Endodermal cell (in vitro differentiated cells): ENCODE measurements around the gene EFNB3. TPM values are rescaled to one million over a fixed set of nuclear protein-coding genes. Genes with fewer than 3 reads are reported as not detected.
A peak's percentile ranks its signal among the peaks of the same experiment; 100 is the strongest.

Experiments
- DNase-seq: peaks from one replicate; pipeline ENCODE4 v3.0.0-alpha.2; 2017
- H3K27ac ChIP-seq: 2 replicates; pipeline ENCODE4 v1.5.1; 2013; ENCODE audit warnings: mild to moderate bottlenecking, low read depth, low read length, moderate library complexity
- H3K27me3 ChIP-seq: 2 replicates; pipeline ENCODE4 v1.6.1; 2013; ENCODE audit warnings: mild to moderate bottlenecking, low read length, moderate library complexity; ENCODE audit not compliant: insufficient read depth, control insufficient read depth, poor library complexity, severe bottlenecking
- H3K36me3 ChIP-seq: 2 replicates; pipeline ENCODE4 v1.7.0; 2013; ENCODE audit warnings: mild to moderate bottlenecking, low read length, moderate library complexity; ENCODE audit not compliant: control insufficient read depth, insufficient read depth
- H3K4me1 ChIP-seq: one replicate; pipeline ENCODE4 v1.7.0; 2013; ENCODE audit warnings: low read length; ENCODE audit not compliant: control insufficient read depth, insufficient read depth
- H3K4me3 ChIP-seq: 2 replicates; pipeline ENCODE4 v1.5.1; 2013; ENCODE audit warnings: mild to moderate bottlenecking, low read length, moderate library complexity
- H3K9ac ChIP-seq: 2 replicates; pipeline ENCODE4 v1.6.1; 2013; ENCODE audit warnings: mild to moderate bottlenecking, low read length, moderate library complexity; ENCODE audit not compliant: poor library complexity, severe bottlenecking; ENCODE audit errors: extremely low read depth
- H3K9me3 ChIP-seq: 2 replicates; pipeline ENCODE4 v1.6.1; 2013; ENCODE audit warnings: mild to moderate bottlenecking, low read length, moderate library complexity; ENCODE audit not compliant: control insufficient read depth
- H3K27ac Mint-ChIP-seq: 2 replicates; pipeline ENCODE4 v1.8.0; 2020; ENCODE audit warnings: mixed read lengths
- H3K27me3 Mint-ChIP-seq: 2 replicates; pipeline ENCODE4 v1.8.0; 2021; ENCODE audit warnings: mild to moderate bottlenecking, mixed read lengths; ENCODE audit not compliant: insufficient read depth
- H3K36me3 Mint-ChIP-seq: 2 replicates; pipeline ENCODE4 v1.8.0; 2020; ENCODE audit warnings: low read depth, mixed read lengths
- H3K4me1 Mint-ChIP-seq: 2 replicates; pipeline ENCODE4 v1.8.0; 2020; ENCODE audit warnings: mixed read lengths
- H3K4me3 Mint-ChIP-seq: 2 replicates; pipeline ENCODE4 v1.8.0; 2020; ENCODE audit warnings: mild to moderate bottlenecking, moderate library complexity, mixed read lengths
- H3K9me3 Mint-ChIP-seq: 2 replicates; pipeline ENCODE4 v1.8.0; 2020; ENCODE audit warnings: mild to moderate bottlenecking, mixed read lengths
- WGBS, 2 experiments: methylation state at CpG; one replicate each; pipeline versions ENCODE4 v1.1.5 to v1.1.7; 2013; ENCODE audit warnings: missing lambda C conversion rate in 2 of 2, mixed read lengths in 1 of 2; ENCODE audit not compliant: insufficient coverage in 1 of 2, insufficient read length in 1 of 2; 5-methylcytosine and 5-hydroxymethylcytosine counted together
- total RNA-seq, 2 donors: library from RNA; stranded (reverse); fragmentation: NEBNext Ultra II Directional in 1 of 2; extraction: Animal tissue kit (Norgen Biotek cat#: 25700) in 1 of 2; gene quantifications; 2 replicates in 1 of 2; 3 replicates in 1 of 2; pipeline ENCODE4 v1.2.1, GENCODE V29; 2021
- TF ChIP-seq, protein P1 (sequence below): fragments of 200-600 bp; sonication (generic); conservative IDR thresholded peaks from 2 replicates; pipeline ENCODE4 v1.5.0; 2021; ENCODE audit warnings: antibody characterized with exemption, mild to moderate bottlenecking

The EFNB3 gene
- total RNA-seq, 2 donors from 2014 or later: 12.8 to 15.0 TPM

DNA sequence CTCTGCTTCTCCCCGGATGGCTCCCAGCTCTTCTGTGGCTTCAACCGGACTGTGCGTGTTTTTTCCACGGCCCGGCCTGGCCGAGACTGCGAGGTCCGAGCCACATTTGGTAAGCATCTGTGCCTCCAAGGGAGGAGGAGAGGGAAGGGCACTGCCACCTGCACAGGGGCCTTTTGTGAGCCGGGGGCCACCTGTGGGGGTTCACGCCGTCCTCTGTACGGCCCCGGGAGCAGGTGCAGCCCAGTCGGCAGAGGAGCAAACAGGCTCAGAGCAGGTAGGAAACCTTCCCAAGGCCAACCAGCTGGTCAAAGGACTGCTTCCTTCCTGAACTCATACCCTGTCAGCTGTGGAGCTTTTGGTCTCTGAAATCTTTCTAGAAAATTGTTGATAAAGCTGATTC is 3.3 kb upstream of the EFNB3 start:
- Mint-ChIP-seq H3K9me3 (no peaks in the 10 kb centered on the region), H3K27ac (no peak overlapping the region), H3K27me3 (peaks cover 21% of the 10 kb centered on the region), H3K4me1 (peaks cover 22% of the 10 kb centered on the region), H3K36me3 (peaks cover 19% of the 10 kb centered on the region), H3K4me3 (no peak overlapping the region)
- H3K36me3 ChIP-seq: peaks cover 11% of the 10 kb centered on the region
- peaks cover 10% of the 10 kb centered on the region for H3K27me3 ChIP-seq
- H3K4me3 ChIP-seq: no peak overlapping the region
- no peak overlapping the region for H3K9ac ChIP-seq
- 96 to 100% methylated on average over 5 to 14 of the region's 14 CpGs for WGBS, 2 experiments
- H3K4me1 ChIP-seq: peaks cover 6% of the 10 kb centered on the region
- no peak for DNase-seq
- TF ChIP-seq, protein P1, sequence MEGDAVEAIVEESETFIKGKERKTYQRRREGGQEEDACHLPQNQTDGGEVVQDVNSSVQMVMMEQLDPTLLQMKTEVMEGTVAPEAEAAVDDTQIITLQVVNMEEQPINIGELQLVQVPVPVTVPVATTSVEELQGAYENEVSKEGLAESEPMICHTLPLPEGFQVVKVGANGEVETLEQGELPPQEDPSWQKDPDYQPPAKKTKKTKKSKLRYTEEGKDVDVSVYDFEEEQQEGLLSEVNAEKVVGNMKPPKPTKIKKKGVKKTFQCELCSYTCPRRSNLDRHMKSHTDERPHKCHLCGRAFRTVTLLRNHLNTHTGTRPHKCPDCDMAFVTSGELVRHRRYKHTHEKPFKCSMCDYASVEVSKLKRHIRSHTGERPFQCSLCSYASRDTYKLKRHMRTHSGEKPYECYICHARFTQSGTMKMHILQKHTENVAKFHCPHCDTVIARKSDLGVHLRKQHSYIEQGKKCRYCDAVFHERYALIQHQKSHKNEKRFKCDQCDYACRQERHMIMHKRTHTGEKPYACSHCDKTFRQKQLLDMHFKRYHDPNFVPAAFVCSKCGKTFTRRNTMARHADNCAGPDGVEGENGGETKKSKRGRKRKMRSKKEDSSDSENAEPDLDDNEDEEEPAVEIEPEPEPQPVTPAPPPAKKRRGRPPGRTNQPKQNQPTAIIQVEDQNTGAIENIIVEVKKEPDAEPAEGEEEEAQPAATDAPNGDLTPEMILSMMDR: no peak
- no peak overlapping the region for H3K27ac ChIP-seq
- H3K9me3 ChIP-seq: no peaks in the 10 kb centered on the region

DNA sequence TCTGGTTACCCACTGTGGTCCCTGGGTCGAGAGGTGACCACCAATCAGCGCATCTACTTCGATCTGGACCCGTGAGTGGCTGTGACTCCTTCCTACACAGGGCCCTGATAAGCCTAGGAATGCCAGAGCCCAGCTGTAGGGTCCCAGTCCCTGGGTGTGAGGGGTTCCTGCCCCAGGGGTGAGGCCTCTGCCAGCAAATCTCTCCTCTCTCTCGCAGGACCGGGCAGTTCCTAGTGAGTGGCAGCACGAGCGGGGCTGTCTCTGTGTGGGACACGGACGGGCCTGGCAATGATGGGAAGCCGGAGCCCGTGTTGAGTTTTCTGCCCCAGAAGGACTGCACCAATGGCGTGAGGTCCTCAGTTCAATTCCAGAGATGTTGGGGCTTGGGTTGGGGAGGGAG is 2.2 kb upstream of the EFNB3 start:
- H3K4me3 Mint-ChIP-seq: no peak overlapping the region
- 92 to 96% methylated on average over 8 to 13 of the region's 13 CpGs for WGBS, 2 experiments
- Histone ChIP-seq H3K9ac (no peak overlapping the region), H3K4me3 (no peak overlapping the region), H3K36me3 (peaks cover 8% of the 10 kb centered on the region), H3K9me3 (no peaks in the 10 kb centered on the region), H3K4me1 (peaks cover 6% of the 10 kb centered on the region), H3K27me3 (peaks cover 14% of the 10 kb centered on the region), H3K27ac (peak overlapping the region; percentile 62)
- H3K27me3 Mint-ChIP-seq: peaks cover 28% of the 10 kb centered on the region
- H3K36me3 Mint-ChIP-seq: peaks cover 13% of the 10 kb centered on the region
- DNase-seq: no peak
- no peaks in the 10 kb centered on the region for H3K9me3 Mint-ChIP-seq
- H3K27ac Mint-ChIP-seq: no peak overlapping the region
- TF ChIP-seq, protein P1: no peak
- H3K4me1 Mint-ChIP-seq: peaks cover 23% of the 10 kb centered on the region

DNA sequence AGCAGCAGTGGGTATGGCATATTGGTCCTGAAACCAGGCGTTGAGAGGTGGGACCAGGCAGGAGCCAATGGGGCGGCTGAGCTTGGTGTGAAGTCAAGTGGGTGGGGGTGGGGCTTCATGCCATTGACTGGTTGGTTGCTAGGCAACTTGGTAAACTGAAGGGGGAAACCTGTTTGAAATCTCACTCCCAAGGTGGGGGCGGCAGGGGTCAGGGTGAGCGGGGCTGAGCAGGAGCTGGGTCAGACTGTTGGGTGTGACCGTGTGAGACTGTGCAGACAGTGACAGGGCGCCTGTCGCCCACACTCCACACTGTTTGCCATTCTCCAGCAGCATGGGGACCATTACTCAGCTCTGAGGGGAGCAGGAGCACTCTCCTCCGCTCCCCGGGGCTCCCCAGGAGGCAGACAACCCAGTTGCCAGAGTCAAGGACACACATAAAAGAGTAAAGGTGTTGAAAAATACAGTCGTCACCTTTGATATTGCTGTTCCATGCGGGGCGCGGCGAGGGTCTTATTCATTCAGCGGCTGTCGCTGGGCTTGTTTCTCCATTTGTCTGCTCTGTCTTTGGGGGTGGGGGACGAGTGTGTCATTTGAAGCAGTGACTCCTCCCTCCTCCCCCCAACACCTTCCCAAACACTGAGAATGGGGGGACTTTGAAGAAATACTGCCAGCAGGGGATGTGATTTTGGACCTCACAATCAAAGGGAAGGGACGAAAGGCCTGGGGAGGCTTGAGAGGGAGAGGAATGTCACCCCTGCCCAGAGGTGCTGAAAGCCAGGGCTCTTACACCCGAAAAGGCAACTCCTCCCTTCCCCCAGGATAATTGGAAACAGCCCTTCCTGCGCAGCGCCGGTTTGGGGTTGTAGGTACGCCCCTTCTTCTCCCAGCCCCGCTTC is 1.2 kb upstream of the EFNB3 start:
- Histone ChIP-seq H3K4me3 (peak overlapping the region; percentile 85), H3K9me3 (no peaks in the 10 kb centered on the region), H3K4me1 (peaks cover 6% of the 10 kb centered on the region), H3K27me3 (peaks cover 14% of the 10 kb centered on the region), H3K9ac (peak overlapping the region; percentile 48), H3K27ac (peak overlapping the region; percentile 83), H3K36me3 (peaks cover 3% of the 10 kb centered on the region)
- Mint-ChIP-seq H3K27me3 (peaks cover 28% of the 10 kb centered on the region), H3K36me3 (peaks cover 8% of the 10 kb centered on the region), H3K9me3 (no peaks in the 10 kb centered on the region), H3K4me3 (peak overlapping the region; percentile 66), H3K4me1 (peaks cover 23% of the 10 kb centered on the region), H3K27ac (peak overlapping the region; percentile 89)
- TF ChIP-seq, protein P1: no peak
- WGBS, 2 experiments: 15 to 19% methylated on average over 8 to 23 of the region's 24 CpGs
- peak; percentile 96 for DNase-seq
